ACHN (cell line): ENCODE measurements around the gene ITGBL1.

Experiments
- DNase-seq: peaks from one replicate; pipeline ENCODE4 v3.0.0-alpha.2; 2015
- in situ Hi-C: cut with HindIII; loops from 2 replicates; pipeline ENCODE4 v1.10.0; 2017; ENCODE audit warnings: low sequenced_read_pairs, low pct_ligation_motif_present, low pct_unique_long_range_greater_than_20kb

ITGBL1 gene

GRCh38 chr13:101596803-101597202 is 144.3 kb downstream of the ITGBL1 start:
- DNase-seq: no peak
- in situ Hi-C loops: no loop called here

GRCh38 chr13:101611491-101612475 is 159.3 kb downstream of the ITGBL1 start:
- no peak for DNase-seq
- in situ Hi-C loops: no loop called here

- DNase-seq: no peak
- in situ Hi-C loops: no loop called here
Measured at GRCh38 chr13:101612735-101613134, 160.3 kb downstream of the ITGBL1 start.

GRCh38 chr13:101614491-101614890 is 162.0 kb downstream of the ITGBL1 start:
- no peak for DNase-seq
- in situ Hi-C loops: no loop called here

GRCh38 chr13:101618440-101619187 is 166.1 kb downstream of the ITGBL1 start:
- DNase-seq: no peak
- in situ Hi-C loops: no loop called here

GRCh38 chr13:101621099-101621498 is 168.6 kb downstream of the ITGBL1 start:
- DNase-seq: no peak
- in situ Hi-C loops: no loop called here

GRCh38 chr13:101623470-101624209 is 171.2 kb downstream of the ITGBL1 start:
- in situ Hi-C loops: no loop called here
- DNase-seq: no peak

GRCh38 chr13:101624210-101624922 is 171.9 kb downstream of the ITGBL1 start:
- peak; percentile 19 for DNase-seq
- in situ Hi-C loops: no loop called here

GRCh38 chr13:101624981-101625380 is 172.5 kb downstream of the ITGBL1 start:
- in situ Hi-C loops: no loop called here
- no peak for DNase-seq

- in situ Hi-C loops: no loop called here
- peak; percentile 24 for DNase-seq
Measured at GRCh38 chr13:101626925-101627555, 174.6 kb downstream of the ITGBL1 start.

GRCh38 chr13:101627556-101627943 is 175.1 kb downstream of the ITGBL1 start:
- in situ Hi-C loops: no loop called here
- no peak for DNase-seq

- in situ Hi-C loops: no loop called here
- DNase-seq: no peak
Measured at GRCh38 chr13:101628900-101629299, 176.4 kb downstream of the ITGBL1 start.

GRCh38 chr13:101631395-101631794 is 178.9 kb downstream of the ITGBL1 start:
- DNase-seq: no peak
- in situ Hi-C loops: no loop called here

GRCh38 chr13:101634142-101634541 is 181.7 kb downstream of the ITGBL1 start:
- in situ Hi-C loops: no loop called here
- no peak for DNase-seq

- no peak for DNase-seq
- in situ Hi-C loops: no loop called here
Measured at GRCh38 chr13:101639711-101640110, 187.2 kb downstream of the ITGBL1 start.

- in situ Hi-C loops: no loop called here
Measured at GRCh38 chr13:101640788-101641400, 188.4 kb downstream of the ITGBL1 start.

GRCh38 chr13:101645871-101646270 is 193.4 kb downstream of the ITGBL1 start:
- in situ Hi-C loops: no loop called here
- DNase-seq: no peak

More at GRCh38 chr13:101640788-101641400, 188.4 kb downstream of the ITGBL1 start:
- peak; percentile 57 for DNase-seq
